Hair follicle dermal papilla cell (primary cell): ENCODE measurements around the gene CXCR3. TPM values are rescaled to one million over a fixed set of nuclear protein-coding genes. Genes with fewer than 3 reads are reported as not detected.

Experiments used
- total RNA-seq: library from RNA; depleted of rRNA; stranded (reverse); fragments of >200 nt; gene quantifications from 2 replicates; pipeline ENCODE4 v1.2.3, GENCODE V29; 2012

The CXCR3 gene
- total RNA-seq, result not detected in 2 replicates

GRCh38 chrX:71618303-71618721 lies at the start of gene CXCR3:
Gene CXCR3, minus strand, starts transcription at chrX:71618511. Its CDS starts 62 bp downstream, at chrX:71618449.

GRCh38 chrX:71667328-71668247 lies 49.3 kb upstream of the CXCR3 start, which contains the start of gene LOC101059915:
Gene LOC101059915, plus strand, starts transcription at chrX:71667546.

GRCh38 chrX:71578253-71579135 lies 39.8 kb downstream of the CXCR3 start, which contains the start of gene GCNA:
Gene GCNA, plus strand, starts transcription at chrX:71578437. Its CDS starts 2,385 bp downstream, at chrX:71580822.

Other genes starting within 250 kb of the CXCR3 start
- 152 and 229 TPM in 2 replicates for gene OGT, start 85.4 kb downstream of the CXCR3 start, total RNA-seq
- 1.7 and 2.4 TPM in 2 replicates for gene GCNA, start 40.1 kb downstream of the CXCR3 start, total RNA-seq
- gene CXorf49, start 99.8 kb upstream of the CXCR3 start, total RNA-seq, result not detected in 2 replicates
- gene CXorf49B, start 144.8 kb upstream of the CXCR3 start, total RNA-seq, result not detected in 2 replicates